Measurements from ENCODE around the gene PTPN9.
A peak's percentile ranks its signal among the peaks of the same experiment; 100 is the strongest.
"Not testable (repeated sequence)": the region's sequence is repeated elsewhere in the genome, so short reads cannot be mapped to it uniquely, and the experiment has no call there.

PTPN9 gene

GRCh38 chr15:75606026-75606425, 26.9 kb upstream of the PTPN9 start:
- DNase-seq (ENCODE audit: insufficient read length, low spot score) (no peak), FAIRE-seq (no peak)
- TF ChIP-seq POLR2A (IDR thresholded peaks at IDR 0.05; ENCODE audit: low read depth, low read length) (no peak), POU2F2 (IDR thresholded peaks at IDR 0.05; ENCODE audit: low read depth, low read length) (no peak), SPI1 (IDR thresholded peaks at IDR 0.05; ENCODE audit: low read depth, low read length) (no peak), PAX5 (IDR thresholded peaks at IDR 0.05; ENCODE audit: insufficient read depth, low read length, severe bottlenecking) (no peak)

- FAIRE-seq (no peak), DNase-seq (ENCODE audit: insufficient read length, low spot score) (no peak)
- TF ChIP-seq POLR2AphosphoS5 (IDR thresholded peaks at IDR 0.05; ENCODE audit: low read depth, low read length) (no peak), POLR2A (IDR thresholded peaks at IDR 0.05; ENCODE audit: low read depth, low read length) (no peak), SPI1 (IDR thresholded peaks at IDR 0.05; ENCODE audit: low read depth, low read length) (no peak), PAX5 (IDR thresholded peaks at IDR 0.05; ENCODE audit: insufficient read depth, low read length, severe bottlenecking) (no peak), TAF1 (IDR thresholded peaks at IDR 0.05; ENCODE audit: low read depth, low read length) (no peak), POU2F2 (IDR thresholded peaks at IDR 0.05; ENCODE audit: low read depth, low read length) (no peak)
Measured at GRCh38 chr15:75599401-75599800, 20.3 kb upstream of the PTPN9 start.

GRCh38 chr15:75598361-75598760, 19.2 kb upstream of the PTPN9 start:
- TF ChIP-seq TAF1 (IDR thresholded peaks at IDR 0.05; ENCODE audit: low read depth, low read length), result no peak
- no peak for TF ChIP-seq POU2F2 (IDR thresholded peaks at IDR 0.05; ENCODE audit: low read depth, low read length)
- TF ChIP-seq PAX5 (IDR thresholded peaks at IDR 0.05; ENCODE audit: insufficient read depth, low read length, severe bottlenecking), result no peak
- no peak for TF ChIP-seq POLR2A (IDR thresholded peaks at IDR 0.05; ENCODE audit: low read depth, low read length)
- DNase-seq (ENCODE audit: insufficient read length, low spot score) (no peak), FAIRE-seq (no peak)

- TF ChIP-seq TAF1 (IDR thresholded peaks at IDR 0.05; ENCODE audit: low read depth, low read length) (no peak), POLR2AphosphoS5 (IDR thresholded peaks at IDR 0.05; ENCODE audit: low read depth, low read length) (no peak), SPI1 (IDR thresholded peaks at IDR 0.05; ENCODE audit: low read depth, low read length) (no peak), PAX5 (IDR thresholded peaks at IDR 0.05; ENCODE audit: insufficient read depth, low read length, severe bottlenecking) (no peak), POLR2A (IDR thresholded peaks at IDR 0.05; ENCODE audit: low read depth, low read length) (no peak), POU2F2 (IDR thresholded peaks at IDR 0.05; ENCODE audit: low read depth, low read length) (no peak)
- no peak for DNase-seq (ENCODE audit: insufficient read length, low spot score)
- FAIRE-seq, result peak; percentile 63
Measured at GRCh38 chr15:75597667-75598341, 18.7 kb upstream of the PTPN9 start.

- DNase-seq (ENCODE audit: insufficient read length, low spot score) (no peak), FAIRE-seq (no peak)
- TF ChIP-seq POLR2AphosphoS5 (IDR thresholded peaks at IDR 0.05; ENCODE audit: low read depth, low read length) (no peak), POU2F2 (IDR thresholded peaks at IDR 0.05; ENCODE audit: low read depth, low read length) (no peak), POLR2A (IDR thresholded peaks at IDR 0.05; ENCODE audit: low read depth, low read length) (no peak), TAF1 (IDR thresholded peaks at IDR 0.05; ENCODE audit: low read depth, low read length) (no peak), SPI1 (IDR thresholded peaks at IDR 0.05; ENCODE audit: low read depth, low read length) (no peak), PAX5 (IDR thresholded peaks at IDR 0.05; ENCODE audit: insufficient read depth, low read length, severe bottlenecking) (no peak)
Measured at GRCh38 chr15:75596703-75597345, 17.7 kb upstream of the PTPN9 start.

GRCh38 chr15:75594276-75594675, 15.2 kb upstream of the PTPN9 start:
- no peak for FAIRE-seq
- no peak for TF ChIP-seq POLR2A (IDR thresholded peaks at IDR 0.05; ENCODE audit: low read depth, low read length)
- no peak for TF ChIP-seq POU2F2 (IDR thresholded peaks at IDR 0.05; ENCODE audit: low read depth, low read length)
- TF ChIP-seq TAF1 (IDR thresholded peaks at IDR 0.05; ENCODE audit: low read depth, low read length), result no peak
- no peak for TF ChIP-seq SPI1 (IDR thresholded peaks at IDR 0.05; ENCODE audit: low read depth, low read length)
- TF ChIP-seq PAX5 (IDR thresholded peaks at IDR 0.05; ENCODE audit: insufficient read depth, low read length, severe bottlenecking), result no peak
- no peak for TF ChIP-seq POLR2AphosphoS5 (IDR thresholded peaks at IDR 0.05; ENCODE audit: low read depth, low read length)

GRCh38 chr15:75591655-75592364, 12.7 kb upstream of the PTPN9 start:
- TF ChIP-seq TAF1 (IDR thresholded peaks at IDR 0.05; ENCODE audit: low read depth, low read length) (no peak), POLR2AphosphoS5 (IDR thresholded peaks at IDR 0.05; ENCODE audit: low read depth, low read length) (no peak), POLR2A (IDR thresholded peaks at IDR 0.05; ENCODE audit: low read depth, low read length) (no peak), POU2F2 (IDR thresholded peaks at IDR 0.05; ENCODE audit: low read depth, low read length) (no peak), PAX5 (IDR thresholded peaks at IDR 0.05; ENCODE audit: insufficient read depth, low read length, severe bottlenecking) (no peak), SPI1 (IDR thresholded peaks at IDR 0.05; ENCODE audit: low read depth, low read length) (no peak)
- FAIRE-seq (no peak), DNase-seq (ENCODE audit: insufficient read length, low spot score) (no peak)

More at GRCh38 chr15:75594276-75594675, 15.2 kb upstream of the PTPN9 start:
- DNase-seq (ENCODE audit: insufficient read length, low spot score), result no peak

- DNase-seq (ENCODE audit: insufficient read length, low spot score), result no peak
- FAIRE-seq, result no peak
- TF ChIP-seq PAX5 (IDR thresholded peaks at IDR 0.05; ENCODE audit: insufficient read depth, low read length, severe bottlenecking) (no peak), TAF1 (IDR thresholded peaks at IDR 0.05; ENCODE audit: low read depth, low read length) (no peak), POLR2AphosphoS5 (IDR thresholded peaks at IDR 0.05; ENCODE audit: low read depth, low read length) (no peak), SPI1 (IDR thresholded peaks at IDR 0.05; ENCODE audit: low read depth, low read length) (no peak), POLR2A (IDR thresholded peaks at IDR 0.05; ENCODE audit: low read depth, low read length) (no peak), POU2F2 (IDR thresholded peaks at IDR 0.05; ENCODE audit: low read depth, low read length) (no peak)
Measured at GRCh38 chr15:75590239-75590638, 11.1 kb upstream of the PTPN9 start.

GRCh38 chr15:75589071-75589470, 10.0 kb upstream of the PTPN9 start:
- no peak for FAIRE-seq
- TF ChIP-seq POU2F2 (IDR thresholded peaks at IDR 0.05; ENCODE audit: low read depth, low read length), result no peak
- no peak for TF ChIP-seq SPI1 (IDR thresholded peaks at IDR 0.05; ENCODE audit: low read depth, low read length)
- no peak for TF ChIP-seq TAF1 (IDR thresholded peaks at IDR 0.05; ENCODE audit: low read depth, low read length)
- TF ChIP-seq PAX5 (IDR thresholded peaks at IDR 0.05; ENCODE audit: insufficient read depth, low read length, severe bottlenecking), result no peak
- no peak for TF ChIP-seq POLR2A (IDR thresholded peaks at IDR 0.05; ENCODE audit: low read depth, low read length)
- TF ChIP-seq POLR2AphosphoS5 (IDR thresholded peaks at IDR 0.05; ENCODE audit: low read depth, low read length), result no peak
- DNase-seq (ENCODE audit: insufficient read length, low spot score), result no peak

- DNase-seq (ENCODE audit: insufficient read length, low spot score); FAIRE-seq: not testable (repeated sequence)
Measured at GRCh38 chr15:75586422-75586821, 7.3 kb upstream of the PTPN9 start.

All from GM12891 (cell line).